Gastroesophageal sphincter (tissue), 3 donors: ENCODE results near the gene NPSR1.

Experiments used
- CTCF ChIP-seq, 4 experiments: fragments of 200-600 bp in 2 of 4; fragments of 450-650 bp in 2 of 4; sonication (generic) in 1 of 4; IDR thresholded peaks; one replicate each; pipeline ENCODE4 v1.5.1; 2017 to 2019; ENCODE audit warnings: antibody characterized with exemption in 4 of 4, mild to moderate bottlenecking in 2 of 4, moderate library complexity in 2 of 4
- EP300 ChIP-seq: sonication (generic); formaldehyde crosslinking; IDR thresholded peaks from one replicate; pipeline ENCODE4 v1.6.1; 2017; ENCODE audit warnings: antibody characterized with exemption, mild to moderate bottlenecking
- POLR2A ChIP-seq, 2 donors: fragments of 450-650 bp; IDR thresholded peaks; one replicate each; pipeline ENCODE4 v1.6.1; 2017; ENCODE audit warnings: antibody characterized with exemption in 2 of 2, mild to moderate bottlenecking in 2 of 2, moderate library complexity in 1 of 2
- POLR2AphosphoS5 ChIP-seq: sonication (generic); formaldehyde crosslinking; IDR thresholded peaks from one replicate; pipeline ENCODE4 v1.6.1; 2017; ENCODE audit warnings: antibody characterized with exemption

DNA sequence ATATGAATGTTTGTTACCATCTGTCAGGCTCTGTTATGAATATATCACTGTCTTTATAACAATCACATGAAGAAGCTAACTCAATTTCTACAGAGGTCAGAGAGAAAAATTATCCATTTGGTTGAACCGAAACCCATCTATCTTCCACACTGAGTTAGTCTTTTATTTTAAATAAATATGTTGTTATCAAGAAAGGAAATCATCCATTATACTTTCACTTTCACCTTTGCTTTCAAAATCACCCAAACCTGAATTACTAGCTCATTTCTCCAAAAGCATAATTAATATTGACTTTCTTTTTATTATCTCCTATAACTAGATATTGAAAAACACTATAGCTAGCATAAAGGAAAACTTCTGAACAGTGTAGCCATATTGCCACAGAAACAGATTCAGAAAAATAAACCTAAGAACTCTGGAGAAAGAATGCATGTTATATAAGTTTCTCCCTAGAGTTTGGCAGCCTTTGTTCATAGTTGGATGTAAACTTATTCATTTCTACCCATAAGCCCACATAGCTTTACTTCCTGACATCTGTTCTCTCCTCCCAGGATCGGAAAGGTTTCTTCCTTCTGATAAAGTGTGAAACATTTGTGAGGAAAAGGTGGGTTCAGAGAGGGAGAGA lies 66.0 kb downstream of the NPSR1 start:
- TF ChIP-seq POLR2A (IDR thresholded peaks at IDR 0.05), result no peak
- TF ChIP-seq CTCF (IDR thresholded peaks at IDR 0.05), result no peak
- TF ChIP-seq EP300, result no peak
- no peak for TF ChIP-seq POLR2AphosphoS5
